GM18519 (cell line): ENCODE results near the gene CCR2.
"Not testable (repeated sequence)": the region's sequence is repeated elsewhere in the genome, so short reads cannot be mapped to it uniquely, and the experiment has no call there.

Source experiments
- ATAC-seq: cut with Tn5 transposase; IDR thresholded peaks from one replicate; pipeline ENCODE4 v1.9.1; 2021; ENCODE audit warnings: mild to moderate bottlenecking, moderate library complexity; ENCODE audit not compliant: unreplicated experiment, low FRiP score

Gene CCR2

DNA sequence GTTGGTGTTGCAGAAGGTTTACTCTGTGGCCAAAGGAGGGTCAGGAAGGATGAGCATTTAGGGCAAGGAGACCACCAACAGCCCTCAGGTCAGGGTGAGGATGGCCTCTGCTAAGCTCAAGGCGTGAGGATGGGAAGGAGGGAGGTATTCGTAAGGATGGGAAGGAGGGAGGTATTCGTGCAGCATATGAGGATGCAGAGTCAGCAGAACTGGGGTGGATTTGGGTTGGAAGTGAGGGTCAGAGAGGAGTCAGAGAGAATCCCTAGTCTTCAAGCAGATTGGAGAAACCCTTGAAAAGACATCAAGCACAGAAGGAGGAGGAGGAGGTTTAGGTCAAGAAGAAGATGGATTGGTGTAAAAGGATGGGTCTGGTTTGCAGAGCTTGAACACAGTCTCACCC, 20.8 kb downstream of the CCR2 start:
- no peak for ATAC-seq

DNA sequence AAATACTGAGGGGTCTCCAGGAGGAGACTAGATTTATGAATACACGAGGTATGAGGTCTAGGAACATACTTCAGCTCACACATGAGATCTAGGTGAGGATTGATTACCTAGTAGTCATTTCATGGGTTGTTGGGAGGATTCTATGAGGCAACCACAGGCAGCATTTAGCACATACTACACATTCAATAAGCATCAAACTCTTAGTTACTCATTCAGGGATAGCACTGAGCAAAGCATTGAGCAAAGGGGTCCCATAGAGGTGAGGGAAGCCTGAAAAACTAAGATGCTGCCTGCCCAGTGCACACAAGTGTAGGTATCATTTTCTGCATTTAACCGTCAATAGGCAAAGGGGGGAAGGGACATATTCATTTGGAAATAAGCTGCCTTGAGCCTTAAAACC, 21.3 kb downstream of the CCR2 start:
- ATAC-seq = no peak

- no peak for ATAC-seq
These were observed 21.9 kb downstream of the CCR2 start for GRCh38 chr3:46375814-46376213.

DNA sequence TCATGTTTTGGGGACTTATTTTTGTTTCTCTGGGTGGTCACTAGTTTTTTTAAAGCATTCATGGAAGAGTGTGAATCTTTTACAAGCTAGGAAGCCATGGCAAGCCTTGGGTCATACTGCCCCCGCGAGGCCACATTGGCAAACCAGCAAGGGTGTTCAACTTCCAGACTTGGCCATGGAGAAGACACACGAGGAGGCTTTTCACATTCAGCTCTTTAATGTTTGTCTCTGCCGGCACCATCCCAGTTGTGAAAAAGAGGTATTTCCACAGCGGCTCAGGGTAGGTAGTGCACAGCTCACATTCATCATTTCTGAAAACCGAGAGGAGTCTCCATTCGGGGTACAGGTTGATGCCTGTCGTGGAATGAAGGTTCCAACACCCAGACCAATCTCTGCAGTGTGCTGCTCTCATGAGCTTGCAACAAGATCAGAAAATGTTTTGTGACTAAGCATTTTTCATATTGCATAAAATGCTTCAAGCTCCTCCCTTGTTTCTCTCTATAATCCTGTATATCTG, 24.6 kb downstream of the CCR2 start:
- no peak for ATAC-seq

GRCh38 chr3:46380471-46381221, 26.7 kb downstream of the CCR2 start:
- ATAC-seq = no peak

- no peak for ATAC-seq
These were observed 27.7 kb downstream of the CCR2 start for GRCh38 chr3:46381625-46382024.

DNA sequence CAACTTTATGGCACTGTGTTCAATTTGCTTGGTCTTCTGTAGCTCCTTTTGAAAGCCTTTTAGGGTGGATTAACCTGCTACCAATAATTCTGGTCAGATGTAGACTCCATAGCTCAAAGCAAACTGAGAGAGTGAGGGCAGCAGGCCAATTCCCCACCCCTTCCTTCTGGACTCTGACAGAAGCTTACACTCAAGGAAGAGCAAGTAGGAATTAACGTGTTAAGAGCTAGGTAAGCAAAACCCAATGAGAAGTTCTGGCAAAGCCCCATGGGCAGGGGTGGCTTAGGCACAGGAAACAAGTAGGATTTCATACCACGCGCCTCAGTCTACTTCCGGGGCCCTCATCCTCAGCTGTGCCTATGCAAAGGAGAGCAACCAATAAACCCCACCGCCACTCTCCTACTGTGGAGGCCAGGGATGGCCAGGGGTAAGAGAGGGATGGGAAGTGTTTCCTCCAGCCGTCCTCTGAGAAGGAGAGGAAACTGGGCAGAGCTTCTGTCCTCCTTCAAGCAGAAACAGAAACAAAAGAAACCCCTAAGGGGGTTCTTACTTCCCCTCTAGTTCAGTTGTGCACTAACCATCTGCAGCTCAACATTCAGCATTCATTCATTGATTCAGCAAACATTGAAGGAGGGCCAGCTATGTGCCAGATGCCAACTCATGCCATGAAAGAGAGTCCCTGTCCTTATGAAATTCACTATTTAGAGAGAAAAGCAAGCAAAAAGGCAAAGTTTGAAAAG, 29.5 kb downstream of the CCR2 start:
- ATAC-seq = no peak

DNA sequence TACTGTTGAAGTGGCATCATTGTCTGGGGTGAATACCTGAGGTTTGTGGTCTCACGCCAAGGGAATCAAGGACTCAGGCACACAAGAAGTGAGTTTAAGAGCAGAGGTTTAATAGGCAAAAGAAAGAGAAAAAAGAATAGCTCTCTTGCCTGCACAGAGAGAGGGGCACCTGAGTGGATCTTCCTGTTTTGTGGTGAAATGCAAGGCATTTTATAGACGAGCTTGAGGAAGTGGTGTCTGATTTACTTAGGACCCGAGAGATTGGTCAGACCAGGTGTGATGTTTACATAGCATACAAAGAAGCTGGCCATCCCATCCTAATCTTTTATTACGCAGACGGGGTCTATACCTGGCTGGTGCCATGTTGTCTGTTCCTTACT, 30.0 kb downstream of the CCR2 start:
- no peak for ATAC-seq

- ATAC-seq = no peak
These were observed 32.3 kb downstream of the CCR2 start for GRCh38 chr3:46386205-46386604.

DNA sequence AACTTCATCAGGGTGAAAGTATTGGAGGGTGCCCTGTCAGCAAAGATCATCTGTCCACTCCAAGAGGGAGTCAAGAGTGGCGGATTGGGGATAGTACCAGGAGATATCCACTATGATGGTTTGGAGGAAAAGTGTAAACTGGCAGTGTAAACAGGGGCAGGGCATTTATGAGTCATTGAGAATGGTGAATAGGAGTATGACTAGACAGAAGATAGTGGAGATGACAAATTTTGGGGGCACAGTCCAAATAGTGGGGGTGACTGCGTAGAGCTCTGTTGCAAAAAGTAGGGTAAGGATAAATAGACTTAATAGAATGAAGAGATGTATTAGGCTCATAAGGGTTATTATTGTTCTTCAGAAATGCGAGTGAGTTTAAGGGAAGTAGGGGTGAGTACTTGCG, 34.9 kb downstream of the CCR2 start:
- not testable (repeated sequence) for ATAC-seq

DNA sequence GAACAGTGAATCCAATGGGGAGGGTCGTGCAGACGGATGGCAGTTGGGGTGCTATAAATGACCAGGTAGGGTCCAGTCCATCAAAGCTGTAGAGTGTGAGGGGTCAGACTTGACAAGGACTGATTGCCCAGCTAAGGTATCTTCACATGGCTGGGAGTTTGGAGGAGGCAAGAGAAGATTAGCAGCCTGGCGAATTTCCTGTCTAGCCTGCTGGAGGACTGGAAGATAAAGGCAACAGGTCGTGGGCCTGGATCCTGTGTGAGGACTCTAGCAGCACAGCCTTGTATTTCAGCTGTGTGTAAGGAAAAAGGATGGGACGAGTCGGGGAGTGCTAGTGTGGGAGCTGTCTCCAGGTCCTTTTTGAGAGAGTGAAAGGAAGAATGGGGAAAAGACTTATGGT, 35.4 kb downstream of the CCR2 start:
- no peak for ATAC-seq

DNA sequence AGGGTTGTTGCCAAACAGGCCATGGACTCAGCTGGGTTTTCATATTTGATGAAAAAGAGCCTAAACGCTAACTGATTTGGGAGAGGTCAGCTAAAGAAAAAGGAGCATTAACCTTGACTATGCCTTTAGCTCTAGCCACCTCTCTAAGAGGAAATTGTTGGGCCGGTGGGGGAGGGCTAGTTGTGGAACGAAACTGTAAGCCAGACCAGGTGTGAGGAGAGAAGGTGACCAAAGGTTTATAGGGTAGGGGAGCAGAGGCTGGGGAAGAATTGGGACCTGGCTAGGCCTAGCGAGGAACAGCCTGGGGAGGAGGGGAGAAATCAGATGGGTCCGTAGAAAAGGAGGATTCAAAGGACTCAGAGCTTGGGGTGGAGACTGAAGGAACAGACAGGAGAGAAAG, 37.6 kb downstream of the CCR2 start:
- not testable (repeated sequence) for ATAC-seq

GRCh38 chr3:46393011-46393410, 39.1 kb downstream of the CCR2 start:
- ATAC-seq = no peak

DNA sequence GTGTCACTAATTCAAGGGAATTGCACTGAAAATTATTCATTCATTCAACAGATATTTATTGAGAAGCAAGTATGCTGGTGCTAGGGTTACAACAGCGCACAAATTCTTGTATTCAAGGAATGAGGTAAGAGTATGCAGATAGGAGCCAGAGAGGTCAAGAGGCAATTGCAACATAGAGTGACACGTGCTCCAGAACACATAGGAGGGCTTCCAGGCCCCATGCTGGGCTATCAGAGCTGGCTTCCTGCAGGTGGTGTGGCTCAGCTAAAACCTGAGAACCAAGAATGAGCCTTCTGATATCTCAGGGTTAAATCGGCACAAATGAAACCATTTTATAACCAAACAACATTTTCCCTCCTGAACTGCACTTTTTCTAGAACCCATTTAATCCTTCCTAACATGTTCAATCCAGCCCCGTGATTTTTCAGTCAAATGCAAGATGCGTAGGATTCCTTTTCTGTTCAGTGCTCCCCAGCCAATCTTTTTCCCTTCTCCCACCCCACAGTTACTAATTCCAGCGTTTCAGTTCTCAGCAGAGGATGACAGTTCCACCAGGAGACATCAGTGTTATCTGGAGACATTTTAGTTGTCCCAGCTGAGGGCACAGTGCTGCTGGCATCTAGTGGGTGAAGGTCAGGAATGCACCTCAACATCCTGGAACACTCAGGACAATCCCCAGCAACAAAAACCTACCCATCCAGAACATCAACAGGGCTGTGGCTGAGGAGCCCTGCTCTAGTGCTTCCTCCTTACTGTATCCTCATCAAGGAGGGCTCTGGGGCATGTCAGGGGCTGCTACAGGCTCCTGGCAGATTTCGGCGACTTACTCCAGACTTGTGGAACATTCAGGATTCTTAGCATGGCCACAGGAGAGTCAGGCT, 39.9 kb downstream of the CCR2 start:
- no peak for ATAC-seq

GRCh38 chr3:46395210-46395661, 41.3 kb downstream of the CCR2 start:
- no peak for ATAC-seq

GRCh38 chr3:46395766-46396530, 42.0 kb downstream of the CCR2 start:
- ATAC-seq = no peak

- no peak for ATAC-seq
These were observed 43.2 kb downstream of the CCR2 start for GRCh38 chr3:46397111-46397510.

DNA sequence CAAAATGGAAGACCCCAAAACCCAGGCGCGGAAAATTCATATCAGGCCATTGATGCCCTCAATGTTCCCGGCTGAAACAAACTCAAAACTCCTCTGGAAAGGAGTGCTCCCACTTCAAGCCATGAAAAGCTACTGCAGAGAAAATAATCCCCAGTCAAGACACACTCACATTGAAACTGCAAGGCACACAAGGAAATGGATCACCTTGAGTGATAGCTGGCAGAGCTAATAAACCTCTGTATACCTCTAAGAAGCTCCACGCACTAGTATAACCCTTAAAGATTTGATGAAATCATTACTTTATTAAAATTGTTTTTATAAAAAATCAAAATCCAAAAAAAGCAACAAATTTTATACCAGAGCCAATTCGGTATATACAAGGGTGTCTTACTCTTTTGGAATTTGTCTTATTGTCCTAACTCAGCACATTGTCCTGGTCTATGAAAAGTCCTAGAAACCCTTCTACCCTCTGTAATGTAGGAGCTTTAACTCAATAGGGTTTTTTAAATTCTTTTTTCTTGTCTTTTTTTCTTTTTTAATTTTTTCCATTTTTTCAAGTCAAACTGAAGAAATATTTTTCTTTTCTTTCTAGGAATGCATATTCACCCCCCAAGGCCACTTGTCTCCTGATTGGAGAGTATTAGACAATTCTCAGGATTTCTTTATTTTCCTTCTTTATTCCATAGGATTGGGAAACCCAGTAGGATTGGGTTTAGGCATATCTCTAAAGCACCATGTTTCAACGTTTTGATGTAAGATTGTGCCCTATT, 44.5 kb downstream of the CCR2 start:
- ATAC-seq = no peak

GRCh38 chr3:46399098-46399497, 45.2 kb downstream of the CCR2 start:
- no peak for ATAC-seq
